Bronchial epithelial cell (primary cell): ENCODE data around the gene OR5H14. TPM values are rescaled to one million over a fixed set of nuclear protein-coding genes. Genes with fewer than 3 reads are reported as not detected.

Experiments used
- DNase-seq: peaks from one replicate; pipeline ENCODE4 v3.0.0-alpha.2; 2010; ENCODE audit warnings: low read depth
- FAIRE-seq: peaks from 2 replicates; lab custom pipeline; 2011; peaks lifted over from hg19 to GRCh38; lab: Jason Lieb, UNC
- H3K27me3 ChIP-seq: 2 replicates; pipeline ENCODE4 v1.5.1; 2011; ENCODE audit warnings: low read length; ENCODE audit not compliant: control insufficient read depth, insufficient read depth
- H3K36me3 ChIP-seq: 2 replicates; pipeline ENCODE4 v1.5.1; 2011; ENCODE audit warnings: low read length; ENCODE audit not compliant: control insufficient read depth, insufficient read depth
- H3K4me3 ChIP-seq: 2 replicates; pipeline ENCODE4 v1.5.1; 2011; ENCODE audit warnings: mild to moderate bottlenecking, low read depth, low read length, control low read depth
- CTCF ChIP-seq: IDR thresholded peaks from 2 replicates; pipeline ENCODE4 v1.5.1; 2011; ENCODE audit warnings: mild to moderate bottlenecking, moderate library complexity, low read length, control low read depth, inconsistent platforms; ENCODE audit not compliant: insufficient read depth, severe bottlenecking
- total RNA-seq: library from RNA; depleted of rRNA; stranded (reverse); fragments of >200 nt; gene quantifications from 2 replicates; pipeline ENCODE4 v1.2.1, GENCODE V29; 2014

OR5H14 gene
- under 0.01 TPM in 1 of 2 replicates, not detected in the other for total RNA-seq

GRCh38 chr3:98147179-98147578 is at the start of gene OR5H14:
Gene OR5H14, plus strand, starts transcription at chr3:98147479. Its CDS starts 1,907 bp downstream, at chr3:98149386.
- Histone ChIP-seq H3K4me3 (no peak within 1 kb of the TSS), H3K27me3 (no peaks in the 10 kb centered on the region), H3K36me3 (no peaks in the 10 kb centered on the region)
- FAIRE-seq, result no peak
- no peak for DNase-seq
- TF ChIP-seq CTCF, result no peak

GRCh38 chr3:98099848-98100247 is 47.4 kb upstream of the OR5H14 start:
- no peak for TF ChIP-seq CTCF
- Histone ChIP-seq H3K27me3 (no peaks in the 10 kb centered on the region), H3K4me3 (no peak overlapping the region), H3K36me3 (no peaks in the 10 kb centered on the region)
- FAIRE-seq (no peak), DNase-seq (no peak)

- Histone ChIP-seq H3K4me3 (no peak overlapping the region), H3K27me3 (no peaks in the 10 kb centered on the region), H3K36me3 (no peaks in the 10 kb centered on the region)
- no peak for TF ChIP-seq CTCF
- DNase-seq (no peak), FAIRE-seq (no peak)
Observed at GRCh38 chr3:98108162-98108561, 39.1 kb upstream of the OR5H14 start.

GRCh38 chr3:98109807-98110549 is 37.3 kb upstream of the OR5H14 start:
- peak; percentile 4 for DNase-seq
- H3K27me3 ChIP-seq, result no peaks in the 10 kb centered on the region
- H3K36me3 ChIP-seq, result no peaks in the 10 kb centered on the region
- FAIRE-seq, result no peak
- no peak for TF ChIP-seq CTCF
- H3K4me3 ChIP-seq, result no peak overlapping the region

GRCh38 chr3:98110550-98110908 is 36.8 kb upstream of the OR5H14 start:
- no peak for TF ChIP-seq CTCF
- H3K27me3 ChIP-seq, result no peaks in the 10 kb centered on the region
- FAIRE-seq (no peak), DNase-seq (no peak)
- H3K36me3 ChIP-seq, result no peaks in the 10 kb centered on the region
- H3K4me3 ChIP-seq, result no peak overlapping the region

GRCh38 chr3:98114264-98114663 is 33.0 kb upstream of the OR5H14 start:
- no peak for TF ChIP-seq CTCF
- Histone ChIP-seq H3K27me3 (no peaks in the 10 kb centered on the region), H3K4me3 (no peak overlapping the region), H3K36me3 (no peaks in the 10 kb centered on the region)
- no peak for DNase-seq
- no peak for FAIRE-seq
